ENCODE results near the gene HACL1. TPM values are rescaled to one million over a fixed set of nuclear protein-coding genes. Genes with fewer than 3 reads are reported as not detected.

Gene HACL1
- total RNA-seq, 1 donor from 2014 or later, result 17.5 TPM

Other genes starting within 250 kb of the HACL1 start
- gene METTL6, start 174.0 kb downstream of the HACL1 start, total RNA-seq (ENCODE audit: unreplicated experiment), result 16.0 TPM
- 23.9 TPM for gene EAF1, start 174.0 kb downstream of the HACL1 start, total RNA-seq (ENCODE audit: unreplicated experiment)
- 2.1 TPM for gene COLQ, start 79.9 kb downstream of the HACL1 start, total RNA-seq (ENCODE audit: unreplicated experiment)
- 13.1 TPM for gene BTD, start 176 bp upstream of the HACL1 start, total RNA-seq (ENCODE audit: unreplicated experiment)
- 22.6 TPM for gene ANKRD28, start 196.4 kb upstream of the HACL1 start, total RNA-seq (ENCODE audit: unreplicated experiment)

All from endothelial cell (in vitro differentiated cells).